Astrocyte (in vitro differentiated cells and primary cell): Measurements from ENCODE around the gene WNT9B.

ENCODE experiments used
- CTCF ChIP-seq: IDR thresholded peaks from 2 replicates; pipeline ENCODE4 v1.5.1; 2011; ENCODE audit warnings: low read depth, mild to moderate bottlenecking, inconsistent platforms, low read length, moderate library complexity; ENCODE audit not compliant: insufficient read depth
- EZH2 ChIP-seq: IDR thresholded peaks from 2 replicates; pipeline ENCODE4 v1.6.1; 2012; ENCODE audit warnings: mild to moderate bottlenecking, low read length, inconsistent platforms; ENCODE audit not compliant: insufficient read depth

GRCh38 chr17:46929413-46929812, 78.0 kb downstream of the WNT9B start:
- TF ChIP-seq EZH2 (no peak), CTCF (no peak)
